ENCODE data around the gene EPPIN. TPM values are rescaled to one million over a fixed set of nuclear protein-coding genes. Genes with fewer than 3 reads are reported as not detected.

The EPPIN gene
- total RNA-seq, 2 donors from 2014 or later: not detected

GRCh38 chr20:45496166-45496565 lies 51.0 kb downstream of the EPPIN start:
- DNase-seq (ENCODE audit: low spot score): no peak
- intact Hi-C loops (cut with DNase I): no loop called here

- no peak for DNase-seq (ENCODE audit: low spot score)
- intact Hi-C loops (cut with DNase I): no loop called here
Observed at GRCh38 chr20:45495501-45495941, 51.7 kb downstream of the EPPIN start.

Other genes starting within 250 kb of the EPPIN start
- not detected for gene RBPJL, start 240.6 kb downstream of the EPPIN start, total RNA-seq
- under 1 TPM; 0.29 to 0.56 TPM for gene MATN4, start 239.1 kb downstream of the EPPIN start, total RNA-seq
- gene SDC4, start 199.0 kb downstream of the EPPIN start, total RNA-seq: 100 to 1,000 TPM in 1 of 2 donors, 10 to 100 TPM in 1; 85.7 to 104 TPM
- gene SYS1, start 184.2 kb downstream of the EPPIN start, total RNA-seq: 10 to 100 TPM; 21.8 to 22.6 TPM
- gene TP53TG5, start 169.1 kb downstream of the EPPIN start, total RNA-seq: 1 to 10 TPM; 1.4 to 2.0 TPM
- gene DBNDD2, start 139.1 kb downstream of the EPPIN start, total RNA-seq: 100 to 1,000 TPM; 119 to 141 TPM
- gene PIGT, start 131.3 kb downstream of the EPPIN start, total RNA-seq: 100 to 1,000 TPM; 120 to 138 TPM
- 10 to 100 TPM; 38.0 to 57.7 TPM for gene WFDC2, start 77.6 kb downstream of the EPPIN start, total RNA-seq
- gene SPINT3, start 31.8 kb downstream of the EPPIN start, total RNA-seq: not detected
- gene WFDC6, start 7.9 kb downstream of the EPPIN start, total RNA-seq: not detected
- not detected for gene WFDC8, start 31.9 kb upstream of the EPPIN start, total RNA-seq
- gene WFDC10A, start 82.3 kb upstream of the EPPIN start, total RNA-seq: not detected
- not detected for gene WFDC9, start 83.9 kb upstream of the EPPIN start, total RNA-seq
- not detected for gene WFDC11, start 122.8 kb upstream of the EPPIN start, total RNA-seq
- gene WFDC13, start 154.6 kb upstream of the EPPIN start, total RNA-seq: not detected
- gene WFDC10B, start 157.6 kb upstream of the EPPIN start, total RNA-seq: under 1 TPM in 1 of 2 donors, not detected in 1; 0.48 TPM
- not detected for gene SPINT4, start 174.9 kb upstream of the EPPIN start, total RNA-seq
- 1 to 10 TPM in 1 of 2 donors, not detected in 1; 4.7 TPM for gene WFDC3, start 244.5 kb upstream of the EPPIN start, total RNA-seq
- gene DNTTIP1, start 244.6 kb upstream of the EPPIN start, total RNA-seq: 10 to 100 TPM; 20.3 to 23.7 TPM

All from posterior vena cava (tissue), 2 donors.